Measurements from ENCODE around the gene VASH2.

The VASH2 gene

DNA sequence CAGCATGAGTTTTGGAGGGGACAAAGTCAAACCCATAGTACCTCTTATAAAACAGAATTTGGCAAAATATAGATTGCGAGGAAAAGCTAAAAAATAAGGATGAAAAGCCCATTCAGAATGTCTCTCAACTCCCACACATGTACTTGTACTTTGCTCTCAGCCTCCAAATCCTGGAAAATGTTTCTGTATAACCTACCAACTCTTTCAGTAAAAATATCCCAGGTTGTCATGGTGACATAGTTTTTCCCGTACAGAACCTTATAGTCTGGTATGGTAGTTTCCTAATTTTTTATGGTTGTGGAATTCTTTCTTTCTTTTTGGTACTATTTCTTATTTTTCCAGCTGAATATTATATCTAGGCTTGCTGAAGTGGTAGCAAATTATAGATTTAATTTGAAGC is 85.2 kb downstream of the VASH2 start:
- no peak for DNase-seq (ENCODE audit: low read depth)

Measured in T follicular helper cell (primary cell).